Measurements from ENCODE around the gene TSEN15. TPM values are rescaled to one million over a fixed set of nuclear protein-coding genes. Genes with fewer than 3 reads are reported as not detected.
A peak's percentile ranks its signal among the peaks of the same experiment; 100 is the strongest.

The TSEN15 gene
- total and polyA plus RNA-seq, 2 of the 13 experiments (the other 11 are each of a cell fraction or from before 2014, with no cell fraction given): 25.6 to 35.8 TPM

DNA sequence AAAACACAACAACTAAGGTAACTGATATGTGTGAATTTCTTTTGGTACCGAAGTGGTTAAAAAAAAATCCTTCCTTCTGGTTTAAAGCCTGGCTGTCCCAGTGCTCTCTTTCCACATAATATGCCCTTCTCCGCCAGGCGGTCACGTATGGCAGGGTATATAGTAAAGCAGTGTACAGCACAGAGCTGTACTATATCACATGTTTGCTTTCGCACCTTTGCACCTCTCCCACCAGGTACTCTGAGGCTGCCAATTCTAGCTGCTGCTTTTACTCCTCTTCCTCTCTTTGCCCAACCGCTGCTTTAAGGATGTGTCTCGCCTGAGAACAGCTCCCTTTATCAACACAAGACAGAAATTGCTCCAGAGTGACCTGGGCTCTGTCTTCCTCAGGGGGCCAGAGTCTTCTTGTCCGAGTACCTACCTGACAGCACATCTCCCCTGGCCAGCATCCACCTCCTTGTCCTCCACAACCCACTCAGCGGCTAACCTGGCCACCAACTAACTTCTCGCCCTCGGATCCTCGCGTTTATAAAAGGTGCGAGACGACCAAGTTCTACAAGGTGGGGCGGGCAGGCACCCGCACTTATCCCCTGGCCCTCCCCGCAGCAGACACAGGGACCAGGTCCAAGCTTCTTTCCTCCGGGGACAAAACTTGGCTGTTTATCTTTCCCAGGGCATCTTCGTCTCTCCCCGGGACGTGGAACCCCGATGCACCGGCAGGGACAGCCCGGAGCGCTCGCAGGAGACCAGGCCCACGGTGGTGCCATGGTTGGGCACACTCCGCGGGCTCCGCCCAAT, 15.6 kb upstream of the TSEN15 start (continued):
- no peak for TF ChIP-seq SAFB2 (CRISPR knock-in tag; IDR thresholded peaks at IDR 0.05; ENCODE audit: borderline replicate concordance, low read depth)
- TF ChIP-seq ZNF138 (CRISPR knock-in tag; IDR thresholded peaks at IDR 0.05; ENCODE audit: low read depth): no peak
- TF ChIP-seq HNRNPL (IDR thresholded peaks at IDR 0.05; ENCODE audit: low read depth, low read length): peak; percentile 65; the same call in 1 of the 2 replicates
- no peak for TF ChIP-seq ZSCAN9 (CRISPR knock-in tag; IDR thresholded peaks at IDR 0.05; ENCODE audit: borderline replicate concordance)
- TF ChIP-seq ZNF607 (CRISPR knock-in tag; IDR thresholded peaks at IDR 0.05; ENCODE audit: borderline replicate concordance): no peak
- TF ChIP-seq ZNF615 (CRISPR knock-in tag; IDR thresholded peaks at IDR 0.05; ENCODE audit: borderline replicate concordance): 0 out of 2 replicates have a peak, but pooled peaks have one; percentile 65
- TF ChIP-seq, protein P1, sequence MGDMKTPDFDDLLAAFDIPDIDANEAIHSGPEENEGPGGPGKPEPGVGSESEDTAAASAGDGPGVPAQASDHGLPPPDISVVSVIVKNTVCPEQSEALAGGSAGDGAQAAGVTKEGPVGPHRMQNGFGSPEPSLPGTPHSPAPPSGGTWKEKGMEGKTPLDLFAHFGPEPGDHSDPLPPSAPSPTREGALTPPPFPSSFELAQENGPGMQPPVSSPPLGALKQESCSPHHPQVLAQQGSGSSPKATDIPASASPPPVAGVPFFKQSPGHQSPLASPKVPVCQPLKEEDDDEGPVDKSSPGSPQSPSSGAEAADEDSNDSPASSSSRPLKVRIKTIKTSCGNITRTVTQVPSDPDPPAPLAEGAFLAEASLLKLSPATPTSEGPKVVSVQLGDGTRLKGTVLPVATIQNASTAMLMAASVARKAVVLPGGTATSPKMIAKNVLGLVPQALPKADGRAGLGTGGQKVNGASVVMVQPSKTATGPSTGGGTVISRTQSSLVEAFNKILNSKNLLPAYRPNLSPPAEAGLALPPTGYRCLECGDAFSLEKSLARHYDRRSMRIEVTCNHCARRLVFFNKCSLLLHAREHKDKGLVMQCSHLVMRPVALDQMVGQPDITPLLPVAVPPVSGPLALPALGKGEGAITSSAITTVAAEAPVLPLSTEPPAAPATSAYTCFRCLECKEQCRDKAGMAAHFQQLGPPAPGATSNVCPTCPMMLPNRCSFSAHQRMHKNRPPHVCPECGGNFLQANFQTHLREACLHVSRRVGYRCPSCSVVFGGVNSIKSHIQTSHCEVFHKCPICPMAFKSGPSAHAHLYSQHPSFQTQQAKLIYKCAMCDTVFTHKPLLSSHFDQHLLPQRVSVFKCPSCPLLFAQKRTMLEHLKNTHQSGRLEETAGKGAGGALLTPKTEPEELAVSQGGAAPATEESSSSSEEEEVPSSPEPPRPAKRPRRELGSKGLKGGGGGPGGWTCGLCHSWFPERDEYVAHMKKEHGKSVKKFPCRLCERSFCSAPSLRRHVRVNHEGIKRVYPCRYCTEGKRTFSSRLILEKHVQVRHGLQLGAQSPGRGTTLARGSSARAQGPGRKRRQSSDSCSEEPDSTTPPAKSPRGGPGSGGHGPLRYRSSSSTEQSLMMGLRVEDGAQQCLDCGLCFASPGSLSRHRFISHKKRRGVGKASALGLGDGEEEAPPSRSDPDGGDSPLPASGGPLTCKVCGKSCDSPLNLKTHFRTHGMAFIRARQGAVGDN (CRISPR knock-in tag; IDR thresholded peaks at IDR 0.05): peak; percentile 18; the same call in 1 of the 2 replicates
- TF ChIP-seq TAF1 (CRISPR knock-in tag; IDR thresholded peaks at IDR 0.05): no peak
- TF ChIP-seq, protein P2, sequence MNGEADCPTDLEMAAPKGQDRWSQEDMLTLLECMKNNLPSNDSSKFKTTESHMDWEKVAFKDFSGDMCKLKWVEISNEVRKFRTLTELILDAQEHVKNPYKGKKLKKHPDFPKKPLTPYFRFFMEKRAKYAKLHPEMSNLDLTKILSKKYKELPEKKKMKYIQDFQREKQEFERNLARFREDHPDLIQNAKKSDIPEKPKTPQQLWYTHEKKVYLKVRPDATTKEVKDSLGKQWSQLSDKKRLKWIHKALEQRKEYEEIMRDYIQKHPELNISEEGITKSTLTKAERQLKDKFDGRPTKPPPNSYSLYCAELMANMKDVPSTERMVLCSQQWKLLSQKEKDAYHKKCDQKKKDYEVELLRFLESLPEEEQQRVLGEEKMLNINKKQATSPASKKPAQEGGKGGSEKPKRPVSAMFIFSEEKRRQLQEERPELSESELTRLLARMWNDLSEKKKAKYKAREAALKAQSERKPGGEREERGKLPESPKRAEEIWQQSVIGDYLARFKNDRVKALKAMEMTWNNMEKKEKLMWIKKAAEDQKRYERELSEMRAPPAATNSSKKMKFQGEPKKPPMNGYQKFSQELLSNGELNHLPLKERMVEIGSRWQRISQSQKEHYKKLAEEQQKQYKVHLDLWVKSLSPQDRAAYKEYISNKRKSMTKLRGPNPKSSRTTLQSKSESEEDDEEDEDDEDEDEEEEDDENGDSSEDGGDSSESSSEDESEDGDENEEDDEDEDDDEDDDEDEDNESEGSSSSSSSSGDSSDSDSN (CRISPR knock-in tag; IDR thresholded peaks at IDR 0.05): no peak
- no peak for TF ChIP-seq ESRRA (CRISPR knock-in tag; IDR thresholded peaks at IDR 0.05; ENCODE audit: low read depth)
- 0 out of 2 replicates have a peak, but pooled peaks have one; percentile 5 for TF ChIP-seq TOPORS (CRISPR knock-in tag; IDR thresholded peaks at IDR 0.05)
- no peak for TF ChIP-seq ZNF446 (CRISPR knock-in tag; IDR thresholded peaks at IDR 0.05)
- no peak for TF ChIP-seq ELF4 (CRISPR knock-in tag; IDR thresholded peaks at IDR 0.05; ENCODE audit: borderline replicate concordance)
- TF ChIP-seq ATAD3A (CRISPR knock-in tag; IDR thresholded peaks at IDR 0.05): no peak
- TF ChIP-seq ZNF510 (CRISPR knock-in tag; IDR thresholded peaks at IDR 0.05; ENCODE audit: low read depth): 0 out of 2 replicates have a peak, but pooled peaks have one; percentile 28
- TF ChIP-seq, protein P3, sequence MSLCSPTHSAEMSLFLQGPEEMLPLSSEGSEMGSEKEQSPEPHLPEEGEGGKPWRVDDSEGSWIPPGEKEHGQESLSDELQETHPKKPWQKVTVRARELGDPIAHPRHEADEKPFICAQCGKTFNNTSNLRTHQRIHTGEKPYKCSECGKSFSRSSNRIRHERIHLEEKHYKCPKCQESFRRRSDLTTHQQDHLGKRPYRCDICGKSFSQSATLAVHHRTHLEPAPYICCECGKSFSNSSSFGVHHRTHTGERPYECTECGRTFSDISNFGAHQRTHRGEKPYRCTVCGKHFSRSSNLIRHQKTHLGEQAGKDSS (CRISPR knock-in tag; IDR thresholded peaks at IDR 0.05; ENCODE audit: borderline replicate concordance, low read depth): peak; percentile 39; the same call in 1 of the 2 replicates
- TF ChIP-seq, protein P4, sequence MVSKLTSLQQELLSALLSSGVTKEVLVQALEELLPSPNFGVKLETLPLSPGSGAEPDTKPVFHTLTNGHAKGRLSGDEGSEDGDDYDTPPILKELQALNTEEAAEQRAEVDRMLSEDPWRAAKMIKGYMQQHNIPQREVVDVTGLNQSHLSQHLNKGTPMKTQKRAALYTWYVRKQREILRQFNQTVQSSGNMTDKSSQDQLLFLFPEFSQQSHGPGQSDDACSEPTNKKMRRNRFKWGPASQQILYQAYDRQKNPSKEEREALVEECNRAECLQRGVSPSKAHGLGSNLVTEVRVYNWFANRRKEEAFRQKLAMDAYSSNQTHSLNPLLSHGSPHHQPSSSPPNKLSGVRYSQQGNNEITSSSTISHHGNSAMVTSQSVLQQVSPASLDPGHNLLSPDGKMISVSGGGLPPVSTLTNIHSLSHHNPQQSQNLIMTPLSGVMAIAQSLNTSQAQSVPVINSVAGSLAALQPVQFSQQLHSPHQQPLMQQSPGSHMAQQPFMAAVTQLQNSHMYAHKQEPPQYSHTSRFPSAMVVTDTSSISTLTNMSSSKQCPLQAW (CRISPR knock-in tag; IDR thresholded peaks at IDR 0.05): peak; percentile 53; the same call in 1 of the 2 replicates
- TF ChIP-seq ZNF101 (CRISPR knock-in tag; IDR thresholded peaks at IDR 0.05; ENCODE audit: borderline replicate concordance, low read depth): no peak

Data from HepG2 (cell line).